HG03520 (cell line): ENCODE measurements around the gene FOXL3.

ENCODE experiments used
- ATAC-seq: cut with Tn5 transposase; IDR thresholded peaks from one replicate; pipeline ENCODE4 v1.9.1; 2021; ENCODE audit warnings: mild to moderate bottlenecking, moderate library complexity; ENCODE audit not compliant: unreplicated experiment

The FOXL3 gene

DNA sequence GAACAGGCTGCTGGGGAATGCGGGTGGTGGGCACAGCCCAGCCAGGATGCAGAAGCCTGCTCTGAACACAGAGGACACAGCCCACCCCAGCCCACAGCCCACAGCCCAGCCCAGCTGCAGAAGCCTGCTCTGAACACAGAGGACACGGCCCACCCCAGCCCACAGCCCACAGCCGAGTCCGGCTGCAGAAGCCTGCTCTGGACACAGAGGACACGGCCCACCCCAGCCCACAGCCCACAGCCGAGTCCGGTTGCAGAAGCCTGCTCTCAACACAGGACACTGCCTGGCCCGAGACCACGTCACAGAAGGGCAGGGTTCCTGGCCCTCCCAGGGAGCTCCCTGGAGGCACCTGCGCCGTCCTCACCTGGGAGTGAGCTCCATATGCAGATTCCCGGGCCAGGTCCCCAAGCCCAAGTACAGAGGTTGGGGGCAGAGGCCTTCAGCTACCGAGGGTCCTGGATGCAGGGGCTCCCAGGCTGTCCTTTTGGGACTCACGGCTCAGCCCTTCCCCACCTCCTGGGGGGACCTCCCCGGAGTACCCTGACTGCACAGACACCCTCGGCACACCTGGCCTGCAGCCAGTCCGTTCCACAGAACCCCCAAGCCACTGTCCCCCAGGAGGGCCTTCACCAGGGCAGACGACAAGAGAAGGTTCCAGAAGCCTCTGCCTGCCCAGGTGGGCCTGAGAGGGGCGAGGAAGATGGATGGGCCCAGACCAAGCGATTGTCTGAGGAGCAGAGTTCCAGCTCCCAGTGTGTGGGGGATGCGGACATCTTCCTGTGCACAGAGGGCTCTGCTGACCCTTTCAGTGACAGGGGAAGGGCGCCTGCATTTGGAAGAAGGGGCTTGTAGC lies 23.7 kb upstream of the FOXL3 start:
- no peak for ATAC-seq

DNA sequence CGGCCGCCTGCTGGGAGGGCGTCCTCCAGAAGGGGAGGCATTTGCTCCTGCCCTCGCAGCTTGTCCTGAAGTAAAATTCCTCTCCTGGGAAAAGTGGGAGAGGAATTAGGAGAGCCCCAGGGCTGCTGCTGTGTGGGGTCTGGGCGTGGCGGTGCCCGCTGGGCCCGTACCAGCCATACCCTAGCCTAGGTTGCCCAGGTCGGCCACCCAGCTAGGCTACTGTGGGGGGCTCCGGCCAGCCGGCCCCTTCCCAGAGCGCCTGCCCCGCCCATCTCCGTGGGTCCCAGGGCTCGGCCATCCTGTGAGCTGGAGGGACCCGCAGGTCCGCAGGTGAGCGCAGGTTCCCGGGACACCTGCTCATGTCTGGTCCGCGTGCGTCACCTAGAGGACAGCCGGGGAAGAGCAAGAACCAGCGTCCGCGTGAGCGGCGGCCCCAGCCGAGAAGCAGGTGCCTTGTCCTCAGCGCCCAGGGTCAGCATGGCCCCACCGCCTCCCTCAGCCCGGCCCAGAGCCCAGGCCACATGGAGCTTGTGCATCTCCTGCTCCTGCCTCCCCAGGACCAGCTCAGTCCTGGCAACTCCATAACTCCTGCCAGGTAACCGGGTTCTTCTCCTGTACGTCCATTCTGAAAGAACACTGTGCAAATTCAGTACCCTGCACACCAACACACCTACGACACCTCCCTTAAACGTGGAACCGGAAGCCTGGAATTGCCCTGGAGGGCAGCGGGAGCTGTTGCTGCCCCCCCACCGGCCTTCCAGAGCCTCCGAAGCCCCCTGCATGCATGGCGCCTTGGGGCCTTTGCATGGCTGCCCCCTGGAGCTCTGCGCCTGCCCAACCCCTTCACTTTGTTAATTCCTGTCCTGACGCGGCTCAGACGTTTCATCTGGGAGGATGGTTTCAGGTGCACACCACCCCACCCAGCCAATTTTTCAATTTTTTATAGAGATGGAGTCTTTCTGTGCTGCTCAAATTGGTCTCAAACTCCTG lies 22.8 kb upstream of the FOXL3 start:
- no peak for ATAC-seq

DNA sequence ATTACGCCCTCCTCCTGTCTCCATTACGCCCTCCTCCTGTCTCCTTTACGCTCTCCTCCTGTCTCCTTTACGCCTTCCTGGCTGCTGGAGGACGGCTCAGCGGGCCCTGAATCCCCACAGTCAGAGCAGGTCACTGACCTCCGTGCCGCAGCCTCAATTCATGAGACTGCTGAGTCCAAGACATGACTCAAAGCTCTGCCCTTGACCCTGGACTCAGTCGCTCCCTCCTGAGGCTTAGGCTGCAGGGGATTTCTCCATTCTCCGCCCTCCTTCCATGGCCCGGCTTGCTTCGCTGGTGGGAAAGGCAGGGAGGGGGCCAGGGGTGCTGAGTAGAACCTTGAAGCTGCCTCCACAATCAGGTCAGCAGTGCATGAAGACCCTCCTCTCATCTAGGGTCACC lies 21.0 kb upstream of the FOXL3 start:
- ATAC-seq: no peak

DNA sequence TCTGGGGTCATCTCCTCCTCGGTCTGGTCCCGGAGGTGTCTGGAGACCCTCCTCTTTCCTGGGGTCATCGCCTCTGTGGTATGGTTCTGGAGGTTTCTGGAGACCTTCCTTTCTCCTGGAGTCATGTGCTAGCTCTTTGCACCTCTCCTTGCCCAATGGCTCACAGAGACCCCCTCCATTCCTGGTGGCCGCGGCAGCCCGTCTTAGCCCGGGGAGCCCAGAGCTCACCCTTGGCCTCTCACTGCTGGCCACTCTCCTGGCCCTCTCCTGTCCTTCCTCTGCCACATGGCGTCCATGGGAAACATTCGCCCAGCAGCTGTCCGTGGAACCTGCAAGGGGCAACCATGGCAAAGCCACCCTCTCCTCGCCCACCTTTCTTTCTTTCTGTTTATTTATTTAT lies 20.2 kb upstream of the FOXL3 start:
- no peak for ATAC-seq

DNA sequence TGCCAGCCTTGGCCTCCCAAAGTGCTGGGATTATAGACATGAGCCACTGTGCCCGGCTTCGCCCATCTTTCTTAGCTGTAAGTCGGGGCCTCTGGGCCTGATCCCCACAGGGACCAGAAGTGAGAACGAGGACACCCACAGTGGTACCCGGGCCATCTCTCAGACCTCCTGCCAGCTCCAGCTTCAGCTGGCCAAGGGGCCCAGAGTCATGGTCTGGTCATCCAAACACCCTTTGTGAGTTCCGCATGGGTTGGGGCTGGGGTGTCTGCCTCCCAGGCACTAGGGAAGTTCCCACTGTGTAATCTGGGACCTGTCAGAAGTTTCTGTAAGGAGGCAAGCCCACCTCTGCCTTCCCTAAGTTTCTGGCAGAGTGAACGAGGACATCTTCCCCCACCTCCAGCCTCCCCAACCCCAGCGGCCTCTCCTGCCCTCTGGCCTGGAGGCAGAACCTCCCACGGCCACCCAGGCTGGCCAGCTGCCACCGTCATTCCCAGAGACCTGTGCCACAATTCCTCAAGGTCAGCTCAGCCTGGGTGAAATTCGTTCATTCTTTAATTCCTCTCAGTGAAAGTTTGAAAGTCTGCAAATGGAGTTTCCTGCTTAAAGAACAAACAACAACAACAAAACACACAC lies 19.5 kb upstream of the FOXL3 start:
- ATAC-seq: no peak

DNA sequence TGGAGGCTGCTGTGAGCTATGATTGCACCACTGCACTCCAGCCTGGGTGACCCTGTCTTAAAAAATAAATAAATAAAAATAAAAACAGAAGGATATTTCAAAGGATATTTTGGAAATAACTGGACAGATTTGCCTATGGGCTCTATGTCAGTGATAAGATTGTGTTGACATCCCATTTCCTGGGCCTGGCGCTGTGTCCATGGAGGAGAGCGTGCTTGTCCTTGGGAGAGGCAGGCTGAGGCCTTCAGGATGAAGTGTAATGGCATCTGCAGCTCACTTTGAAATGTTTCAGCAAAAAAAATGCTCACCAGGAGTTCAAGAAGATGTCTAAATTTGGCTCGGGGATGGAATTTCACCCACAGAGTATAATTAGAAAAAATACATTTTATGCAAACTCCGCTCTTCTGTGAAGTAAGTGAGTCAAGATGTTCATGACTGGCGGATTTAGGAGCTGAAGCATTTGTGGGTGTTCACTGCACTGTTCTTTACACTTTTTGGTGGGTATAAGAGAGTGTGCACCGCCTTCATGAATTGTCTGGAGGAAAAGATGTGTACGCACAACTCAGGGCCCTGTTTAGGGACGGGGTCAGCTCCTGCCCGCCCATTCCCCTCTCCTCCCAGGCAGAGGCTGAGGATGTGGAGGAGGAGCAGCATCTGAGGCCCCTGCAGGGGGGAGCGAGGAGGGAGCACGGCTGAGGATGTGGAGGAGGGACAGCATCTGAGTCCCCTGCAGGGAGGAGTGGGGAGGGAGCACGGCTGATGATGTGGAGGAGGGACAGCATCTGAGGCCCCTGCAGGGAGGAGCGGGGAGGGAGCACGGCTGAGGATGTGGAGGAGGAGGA lies 18.5 kb upstream of the FOXL3 start:
- ATAC-seq: no peak

DNA sequence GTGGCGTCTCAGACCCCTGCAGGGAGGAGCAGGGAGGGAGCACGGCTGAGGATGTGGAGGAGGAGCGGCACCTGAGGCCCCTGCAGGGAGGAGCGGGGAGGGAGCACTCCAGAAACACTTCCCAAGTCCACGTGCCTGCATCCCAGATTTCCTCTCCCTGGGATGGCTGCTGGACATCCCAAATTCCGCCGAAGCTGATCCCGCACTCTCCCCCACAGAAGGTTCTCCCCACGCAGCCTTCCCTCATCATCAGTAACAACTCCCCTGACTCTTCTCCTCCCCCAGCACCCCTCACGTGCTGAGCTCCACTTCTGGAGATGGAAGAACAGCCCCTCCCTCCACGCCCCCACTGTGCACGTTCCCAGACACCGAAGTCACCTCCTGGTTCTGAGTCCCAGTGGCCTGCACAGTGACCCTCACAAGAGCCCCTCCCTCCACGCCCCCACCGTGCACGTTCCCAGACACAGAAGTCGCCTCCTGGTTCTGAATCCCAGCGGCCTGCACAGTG lies 17.8 kb upstream of the FOXL3 start:
- ATAC-seq: no peak

DNA sequence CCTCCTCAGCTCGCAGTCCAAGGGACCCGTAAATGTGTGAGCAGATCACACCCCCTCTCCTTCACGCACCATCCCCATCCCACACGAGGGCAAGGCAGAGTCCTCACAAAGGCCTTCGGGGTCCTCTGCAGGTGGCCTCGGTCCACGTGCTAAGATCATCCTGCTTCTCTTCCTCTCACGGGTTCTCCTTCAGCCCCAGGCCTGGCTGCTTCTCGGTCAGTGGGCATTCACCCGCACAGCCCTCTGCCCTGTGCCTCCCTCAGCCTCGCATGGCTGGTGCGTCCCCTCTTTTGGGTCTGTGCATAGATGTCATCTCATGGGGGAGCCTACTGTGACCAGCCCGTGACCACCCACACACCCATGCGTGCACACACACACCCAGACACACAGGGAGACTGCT lies 17.3 kb upstream of the FOXL3 start:
- ATAC-seq: no peak

DNA sequence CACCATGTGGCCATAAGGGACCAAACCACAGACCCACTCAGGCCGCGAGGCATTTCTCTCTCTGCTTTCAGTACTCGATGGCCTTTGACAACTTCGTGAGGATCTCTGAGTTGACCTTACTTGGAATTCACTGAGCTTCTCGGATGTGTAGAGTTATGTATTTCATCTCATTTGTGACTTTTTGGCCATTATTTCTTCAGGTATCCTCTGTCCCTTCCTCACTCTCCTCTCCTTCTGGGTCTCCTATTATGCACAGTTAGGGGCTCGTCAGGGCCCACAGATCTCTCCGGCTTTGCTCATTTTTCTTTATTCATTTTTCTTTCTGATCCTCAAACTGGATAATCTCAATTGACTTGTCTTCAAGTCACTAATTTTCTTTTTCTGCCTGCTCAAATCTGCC lies 16.6 kb upstream of the FOXL3 start:
- no peak for ATAC-seq

DNA sequence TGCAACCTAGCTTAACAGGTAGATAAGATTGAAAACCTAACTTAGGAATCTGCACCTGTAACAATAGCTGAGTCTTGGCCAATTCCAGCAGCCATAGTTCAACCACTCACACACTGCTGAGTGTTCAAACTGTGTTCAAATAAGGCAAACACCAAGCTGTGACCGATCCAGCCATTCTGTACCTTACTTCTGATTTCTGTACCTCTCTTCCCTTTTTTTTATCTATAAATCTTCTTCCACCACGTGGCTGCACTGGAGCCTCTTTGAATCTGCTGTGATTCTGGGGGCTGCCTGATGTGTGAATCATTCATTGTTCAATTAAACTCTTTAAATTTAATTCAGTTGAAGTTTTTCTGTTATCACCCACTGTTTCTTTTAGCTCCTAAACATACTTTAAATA lies 15.7 kb upstream of the FOXL3 start:
- no peak for ATAC-seq

DNA sequence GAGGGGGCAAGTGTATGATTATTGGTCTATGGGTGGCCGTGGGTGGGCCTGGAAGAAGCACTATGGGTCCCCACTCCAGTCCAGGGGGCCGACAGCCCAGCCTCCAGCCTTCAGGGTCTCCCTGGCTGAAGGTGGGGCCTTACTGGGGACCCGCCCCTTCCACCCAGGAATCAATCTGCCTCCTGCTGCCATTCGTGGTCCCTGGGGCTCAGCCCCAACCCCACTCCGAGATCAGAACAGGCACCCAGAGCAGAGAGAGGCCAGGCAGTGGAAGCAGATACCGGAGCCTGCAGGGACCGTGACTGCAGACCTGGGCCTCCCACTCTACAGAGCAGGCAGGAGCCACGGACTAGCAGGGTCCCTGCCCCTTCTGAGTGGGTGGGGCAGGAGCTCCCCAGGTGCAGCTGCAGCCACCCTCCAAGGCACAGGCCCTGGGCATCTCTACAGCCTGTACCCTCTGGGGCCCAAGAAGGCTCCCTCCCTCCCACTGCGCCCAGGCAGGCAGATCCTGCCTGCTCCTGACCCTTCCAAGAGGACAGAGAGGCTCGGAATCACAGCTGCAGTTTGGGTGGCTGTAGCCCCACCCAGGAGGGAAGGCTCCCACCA lies 13.6 kb upstream of the FOXL3 start:
- ATAC-seq: no peak

DNA sequence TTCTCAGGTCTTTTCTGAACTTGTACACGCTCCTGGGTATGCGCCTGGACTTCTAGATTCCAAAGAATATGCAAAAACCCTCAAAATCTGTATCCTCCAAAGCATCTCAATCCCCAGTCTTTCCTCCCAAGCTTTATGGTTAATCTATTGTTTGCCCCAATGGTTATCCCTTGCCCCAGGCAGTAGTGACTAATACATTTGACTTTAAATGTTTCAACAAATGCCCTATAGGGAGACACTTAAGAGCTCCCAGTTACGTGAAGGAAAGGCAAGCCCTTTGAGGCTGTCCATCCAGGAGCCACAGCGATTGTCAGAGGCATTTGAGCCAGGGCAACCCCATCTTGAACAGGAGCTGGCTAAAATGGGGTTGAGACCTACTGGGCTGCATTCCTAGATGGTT lies 12.7 kb upstream of the FOXL3 start:
- no peak for ATAC-seq

DNA sequence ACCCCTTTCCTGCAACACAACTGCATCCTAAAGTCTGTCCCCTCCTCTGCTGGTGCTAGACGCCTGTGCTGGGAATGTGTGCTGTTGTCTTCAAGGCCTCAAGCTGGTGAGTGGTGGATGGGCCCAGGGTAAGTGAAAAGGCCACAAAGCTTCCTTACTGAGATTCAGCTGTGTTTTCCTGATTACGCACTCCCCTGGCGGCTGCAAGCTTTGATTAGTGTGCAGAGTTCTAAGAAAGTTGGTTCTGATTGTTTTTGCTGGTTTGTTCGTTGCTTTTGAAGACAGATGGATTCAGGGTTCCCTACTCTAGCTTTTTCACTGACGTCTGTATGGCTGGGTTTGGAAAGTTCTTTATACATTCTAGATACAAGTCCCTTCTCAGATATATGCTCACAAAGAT lies 11.9 kb upstream of the FOXL3 start:
- ATAC-seq: no peak

DNA sequence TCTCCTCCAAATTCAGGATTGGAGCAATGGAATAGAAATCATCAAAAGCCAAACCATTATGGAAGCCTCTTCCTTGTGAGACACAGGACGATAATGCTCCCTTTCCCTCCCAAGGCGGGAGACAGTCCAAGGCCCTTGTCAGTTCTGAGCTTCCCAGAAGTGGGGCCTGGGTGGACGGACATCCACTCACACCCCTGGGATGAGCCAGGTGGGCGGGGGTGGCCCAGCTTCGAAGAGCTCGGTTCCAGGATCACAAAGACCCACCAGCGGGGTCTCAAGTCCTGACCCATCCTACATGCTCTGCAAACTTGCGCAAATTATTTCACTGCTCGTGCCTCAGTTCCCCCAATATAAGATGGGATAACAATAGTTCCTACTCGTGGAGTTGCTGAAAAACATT lies 10.1 kb upstream of the FOXL3 start:
- ATAC-seq: no peak

DNA sequence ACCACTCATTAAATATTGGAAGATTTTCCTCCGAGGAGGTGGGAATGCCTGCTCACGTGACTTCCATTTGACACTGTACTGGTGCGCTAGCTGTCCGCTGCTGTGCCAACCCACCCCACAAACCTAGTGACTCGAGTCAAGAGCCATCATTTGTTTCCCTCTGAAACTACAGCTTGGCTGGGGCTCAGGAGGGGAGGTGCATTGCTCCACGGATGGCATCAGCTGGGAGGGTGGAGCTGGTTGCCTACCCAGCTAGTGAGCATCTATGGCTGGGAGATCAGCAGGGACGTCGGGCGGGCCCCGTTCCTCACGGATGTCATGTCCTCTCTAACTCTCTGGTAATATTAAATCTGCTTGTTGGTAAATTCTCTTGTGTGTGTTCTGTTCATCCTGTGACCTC lies 9.5 kb upstream of the FOXL3 start:
- no peak for ATAC-seq

DNA sequence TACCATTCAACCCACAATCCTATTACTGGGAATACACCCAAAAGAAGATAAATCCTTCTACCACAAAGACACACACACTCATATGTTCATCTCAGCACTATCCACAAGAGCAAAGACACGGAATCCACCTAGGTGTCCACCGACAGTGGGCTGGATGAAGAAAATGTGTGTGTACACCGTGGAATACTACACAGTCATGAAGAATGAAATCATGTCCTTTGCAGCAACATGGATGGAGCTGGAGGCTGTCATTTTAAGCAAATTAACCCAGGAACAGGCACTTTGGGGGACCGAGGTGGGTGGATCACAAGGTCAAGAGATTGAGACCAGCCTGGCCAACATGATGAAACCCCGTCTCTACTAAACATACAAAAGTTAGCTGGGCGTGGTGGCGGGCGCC lies 8.3 kb upstream of the FOXL3 start:
- ATAC-seq: no peak

DNA sequence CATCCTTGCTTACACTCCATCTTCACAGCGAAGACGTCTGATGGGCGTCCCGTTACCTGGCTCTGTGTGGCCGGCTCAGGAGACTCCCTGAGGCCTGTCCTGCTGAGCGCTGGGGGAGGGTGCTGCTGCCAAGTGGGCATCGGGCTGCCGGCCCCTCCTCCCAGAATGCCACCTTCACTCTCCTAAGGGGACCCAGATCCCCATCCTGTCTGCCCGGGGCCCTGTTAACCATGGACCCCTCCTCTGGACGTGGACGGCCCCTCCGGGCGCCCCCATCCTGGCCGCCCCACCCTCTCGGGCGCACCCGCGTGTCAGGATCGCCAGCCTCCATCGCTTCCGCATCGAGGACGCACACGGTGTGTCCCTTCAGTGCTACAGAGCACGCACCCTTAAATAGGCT lies 7.3 kb upstream of the FOXL3 start:
- no peak for ATAC-seq

DNA sequence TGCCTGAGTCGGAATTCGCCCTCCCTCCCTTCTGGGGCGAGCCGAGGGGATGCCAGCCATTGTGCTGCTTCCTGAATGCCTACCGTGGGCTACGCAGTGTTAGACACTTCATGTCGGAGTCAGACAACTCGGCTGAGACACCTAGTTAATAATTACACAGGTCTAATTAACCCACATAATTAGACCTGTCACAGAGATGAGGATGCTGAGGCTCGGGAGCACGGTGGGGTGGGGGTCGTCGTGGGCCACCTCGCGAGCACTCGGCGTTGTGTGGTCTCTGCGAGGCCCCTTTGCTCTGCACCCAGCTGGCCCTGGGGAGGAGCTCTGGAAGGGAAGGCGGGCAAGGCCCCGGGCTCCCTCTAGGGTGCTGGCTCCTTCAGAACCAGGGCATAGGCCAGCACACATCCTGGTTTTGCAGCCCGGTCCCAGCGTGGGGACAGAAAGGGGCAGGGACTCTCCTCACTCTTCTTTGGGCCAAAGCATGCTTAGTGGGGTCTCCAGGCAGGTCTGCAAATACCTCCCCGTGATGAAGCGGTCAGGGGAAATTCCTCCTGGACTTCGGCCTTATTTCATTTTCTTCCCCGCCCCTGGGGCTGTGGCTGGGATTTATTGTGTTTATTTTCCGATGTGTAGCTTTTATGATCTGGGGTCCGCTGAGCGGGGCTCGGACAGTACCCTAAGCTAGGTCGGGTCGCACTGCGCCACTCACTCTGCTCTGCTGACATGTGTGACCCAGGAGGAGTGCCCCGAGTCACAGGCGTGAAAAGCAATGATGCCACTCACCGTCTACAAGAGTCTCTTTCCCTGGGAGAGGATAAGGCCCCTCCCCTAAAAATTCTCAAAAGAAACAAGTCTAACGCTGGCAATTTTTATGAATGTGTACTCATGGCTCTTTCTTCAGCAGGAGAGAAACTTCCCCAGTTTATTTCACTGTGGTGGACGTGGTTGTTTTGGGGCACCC lies 4.9 kb upstream of the FOXL3 start:
- ATAC-seq: no peak

DNA sequence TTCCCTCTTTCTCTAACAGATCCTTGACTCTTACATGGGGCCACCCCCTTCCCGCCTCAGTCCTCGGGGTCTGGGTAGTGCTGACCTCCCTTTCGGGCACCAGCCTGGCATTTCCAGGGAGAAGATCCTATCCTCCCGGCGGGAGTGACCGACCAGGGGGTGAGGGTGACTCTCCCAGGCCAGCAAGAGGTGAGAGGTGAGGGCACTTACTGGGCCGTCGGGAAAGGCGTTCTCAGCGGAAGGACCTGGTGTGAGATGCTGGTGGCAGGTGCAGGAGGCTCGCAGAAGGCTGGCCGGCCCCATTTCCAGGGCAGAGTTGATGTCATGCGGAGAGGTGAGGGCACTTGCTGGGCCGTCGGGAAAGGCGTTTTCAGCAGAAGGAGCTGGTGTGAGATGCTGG lies 4.2 kb upstream of the FOXL3 start:
- no peak for ATAC-seq
